GM23338 (cell line): Measurements from ENCODE around the gene ATP9A.

Source experiments
- EZH2 ChIP-seq: fragments of 200-600 bp; sonication (generic); IDR thresholded peaks from one replicate; pipeline ENCODE4 v1.8.0; 2017; ENCODE audit warnings: antibody characterized with exemption, mild to moderate bottlenecking, low read depth; ENCODE audit not compliant: unreplicated experiment
- EZH2phosphoT487 ChIP-seq: fragments of 200-600 bp; sonication (generic); IDR thresholded peaks from one replicate; pipeline ENCODE4 v1.8.1; 2018; ENCODE audit warnings: antibody characterized with exemption; ENCODE audit not compliant: unreplicated experiment
- POLR2AphosphoS5 ChIP-seq: IDR thresholded peaks from 2 replicates; pipeline ENCODE4 v1.6.1; 2016; ENCODE audit warnings: antibody characterized with exemption, low read depth
- STAT1 ChIP-seq: IDR thresholded peaks from one replicate; pipeline ENCODE4 v1.6.1; 2016; ENCODE audit warnings: antibody characterized with exemption; ENCODE audit not compliant: unreplicated experiment
- ZNF114 ChIP-seq: fragments of 250-450 bp; sonication (Bioruptor Pico); IDR thresholded peaks from 2 replicates; pipeline ENCODE4 v1.5.0; 2020; ENCODE audit warnings: mild to moderate bottlenecking, moderate library complexity
- ZNF331 ChIP-seq: fragments of 250-450 bp; sonication (Bioruptor Pico); IDR thresholded peaks from 2 replicates; pipeline ENCODE4 v1.5.0; 2020; ENCODE audit warnings: low read depth, mild to moderate bottlenecking, moderate library complexity
- TF ChIP-seq, protein P1 (sequence below), 2 experiments: fragments of 200-600 bp in 1 of 2; sonication (generic) in 1 of 2; conservative IDR thresholded peaks; 2 replicates each; pipeline versions ENCODE4 v1.5.1 to v1.6.1; 2016 to 2017; ENCODE audit warnings: antibody characterized with exemption in 2 of 2, low read depth in 2 of 2, mild to moderate bottlenecking in 2 of 2, moderate library complexity in 1 of 2
- TF ChIP-seq, protein P2 (sequence below): IDR thresholded peaks from one replicate; pipeline ENCODE4 v1.6.1; 2018; ENCODE audit warnings: antibody characterized with exemption; ENCODE audit not compliant: unreplicated experiment
- TF ChIP-seq, protein P3 (sequence below): IDR thresholded peaks from 2 replicates; pipeline ENCODE4 v1.6.1; 2016; ENCODE audit warnings: antibody characterized with exemption

DNA sequence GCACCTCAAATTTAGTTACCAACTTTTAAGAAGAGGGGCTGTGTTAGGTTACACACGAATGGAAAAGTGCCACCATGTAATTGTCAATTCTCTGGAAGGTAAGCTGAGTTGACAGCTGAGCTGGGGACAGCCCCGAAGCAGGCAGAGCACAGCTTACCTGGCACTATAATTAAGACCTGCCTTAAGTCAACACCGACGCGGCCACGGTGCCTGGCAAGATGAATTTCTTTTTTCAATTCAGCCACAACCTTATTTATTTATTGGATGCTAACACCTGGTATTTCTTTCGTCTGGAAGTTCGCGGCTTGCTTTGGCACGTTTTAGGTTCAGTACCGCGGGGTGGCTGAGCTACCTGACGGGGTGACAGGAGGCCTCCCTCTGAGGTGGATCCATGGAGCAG, 185.1 kb downstream of the ATP9A start:
- TF ChIP-seq, protein P1, sequence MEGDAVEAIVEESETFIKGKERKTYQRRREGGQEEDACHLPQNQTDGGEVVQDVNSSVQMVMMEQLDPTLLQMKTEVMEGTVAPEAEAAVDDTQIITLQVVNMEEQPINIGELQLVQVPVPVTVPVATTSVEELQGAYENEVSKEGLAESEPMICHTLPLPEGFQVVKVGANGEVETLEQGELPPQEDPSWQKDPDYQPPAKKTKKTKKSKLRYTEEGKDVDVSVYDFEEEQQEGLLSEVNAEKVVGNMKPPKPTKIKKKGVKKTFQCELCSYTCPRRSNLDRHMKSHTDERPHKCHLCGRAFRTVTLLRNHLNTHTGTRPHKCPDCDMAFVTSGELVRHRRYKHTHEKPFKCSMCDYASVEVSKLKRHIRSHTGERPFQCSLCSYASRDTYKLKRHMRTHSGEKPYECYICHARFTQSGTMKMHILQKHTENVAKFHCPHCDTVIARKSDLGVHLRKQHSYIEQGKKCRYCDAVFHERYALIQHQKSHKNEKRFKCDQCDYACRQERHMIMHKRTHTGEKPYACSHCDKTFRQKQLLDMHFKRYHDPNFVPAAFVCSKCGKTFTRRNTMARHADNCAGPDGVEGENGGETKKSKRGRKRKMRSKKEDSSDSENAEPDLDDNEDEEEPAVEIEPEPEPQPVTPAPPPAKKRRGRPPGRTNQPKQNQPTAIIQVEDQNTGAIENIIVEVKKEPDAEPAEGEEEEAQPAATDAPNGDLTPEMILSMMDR (conservative IDR thresholded peaks at IDR 0.05; ENCODE audit: low read depth in 2 of 2): no peak
- TF ChIP-seq EZH2 (no peak), POLR2AphosphoS5 (no peak), ZNF114 (CRISPR knock-in tag) (no peak), EZH2phosphoT487 (no peak), ZNF331 (CRISPR knock-in tag) (no peak), STAT1 (no peak)
- TF ChIP-seq, protein P2, sequence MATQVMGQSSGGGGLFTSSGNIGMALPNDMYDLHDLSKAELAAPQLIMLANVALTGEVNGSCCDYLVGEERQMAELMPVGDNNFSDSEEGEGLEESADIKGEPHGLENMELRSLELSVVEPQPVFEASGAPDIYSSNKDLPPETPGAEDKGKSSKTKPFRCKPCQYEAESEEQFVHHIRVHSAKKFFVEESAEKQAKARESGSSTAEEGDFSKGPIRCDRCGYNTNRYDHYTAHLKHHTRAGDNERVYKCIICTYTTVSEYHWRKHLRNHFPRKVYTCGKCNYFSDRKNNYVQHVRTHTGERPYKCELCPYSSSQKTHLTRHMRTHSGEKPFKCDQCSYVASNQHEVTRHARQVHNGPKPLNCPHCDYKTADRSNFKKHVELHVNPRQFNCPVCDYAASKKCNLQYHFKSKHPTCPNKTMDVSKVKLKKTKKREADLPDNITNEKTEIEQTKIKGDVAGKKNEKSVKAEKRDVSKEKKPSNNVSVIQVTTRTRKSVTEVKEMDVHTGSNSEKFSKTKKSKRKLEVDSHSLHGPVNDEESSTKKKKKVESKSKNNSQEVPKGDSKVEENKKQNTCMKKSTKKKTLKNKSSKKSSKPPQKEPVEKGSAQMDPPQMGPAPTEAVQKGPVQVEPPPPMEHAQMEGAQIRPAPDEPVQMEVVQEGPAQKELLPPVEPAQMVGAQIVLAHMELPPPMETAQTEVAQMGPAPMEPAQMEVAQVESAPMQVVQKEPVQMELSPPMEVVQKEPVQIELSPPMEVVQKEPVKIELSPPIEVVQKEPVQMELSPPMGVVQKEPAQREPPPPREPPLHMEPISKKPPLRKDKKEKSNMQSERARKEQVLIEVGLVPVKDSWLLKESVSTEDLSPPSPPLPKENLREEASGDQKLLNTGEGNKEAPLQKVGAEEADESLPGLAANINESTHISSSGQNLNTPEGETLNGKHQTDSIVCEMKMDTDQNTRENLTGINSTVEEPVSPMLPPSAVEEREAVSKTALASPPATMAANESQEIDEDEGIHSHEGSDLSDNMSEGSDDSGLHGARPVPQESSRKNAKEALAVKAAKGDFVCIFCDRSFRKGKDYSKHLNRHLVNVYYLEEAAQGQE: no peak
- TF ChIP-seq, protein P3, sequence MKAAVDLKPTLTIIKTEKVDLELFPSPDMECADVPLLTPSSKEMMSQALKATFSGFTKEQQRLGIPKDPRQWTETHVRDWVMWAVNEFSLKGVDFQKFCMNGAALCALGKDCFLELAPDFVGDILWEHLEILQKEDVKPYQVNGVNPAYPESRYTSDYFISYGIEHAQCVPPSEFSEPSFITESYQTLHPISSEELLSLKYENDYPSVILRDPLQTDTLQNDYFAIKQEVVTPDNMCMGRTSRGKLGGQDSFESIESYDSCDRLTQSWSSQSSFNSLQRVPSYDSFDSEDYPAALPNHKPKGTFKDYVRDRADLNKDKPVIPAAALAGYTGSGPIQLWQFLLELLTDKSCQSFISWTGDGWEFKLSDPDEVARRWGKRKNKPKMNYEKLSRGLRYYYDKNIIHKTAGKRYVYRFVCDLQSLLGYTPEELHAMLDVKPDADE: no peak
